Activated CD4-positive, alpha-beta T cell treated with anti-CD3 and anti-CD28 coated beads, Interleukin-10, Interleukin-2, amounts not matched to agents 100 ng/mL and 50 ng/mL, durations not matched to agents 16 hours and 8 hours (primary cell): ENCODE results near the gene ANGPTL2.
A peak's percentile ranks its signal among the peaks of the same experiment; 100 is the strongest.

Experiments
- DNase-seq: peaks from one replicate; pipeline ENCODE4 v3.0.0-alpha.2; 2020

The ANGPTL2 gene

DNA sequence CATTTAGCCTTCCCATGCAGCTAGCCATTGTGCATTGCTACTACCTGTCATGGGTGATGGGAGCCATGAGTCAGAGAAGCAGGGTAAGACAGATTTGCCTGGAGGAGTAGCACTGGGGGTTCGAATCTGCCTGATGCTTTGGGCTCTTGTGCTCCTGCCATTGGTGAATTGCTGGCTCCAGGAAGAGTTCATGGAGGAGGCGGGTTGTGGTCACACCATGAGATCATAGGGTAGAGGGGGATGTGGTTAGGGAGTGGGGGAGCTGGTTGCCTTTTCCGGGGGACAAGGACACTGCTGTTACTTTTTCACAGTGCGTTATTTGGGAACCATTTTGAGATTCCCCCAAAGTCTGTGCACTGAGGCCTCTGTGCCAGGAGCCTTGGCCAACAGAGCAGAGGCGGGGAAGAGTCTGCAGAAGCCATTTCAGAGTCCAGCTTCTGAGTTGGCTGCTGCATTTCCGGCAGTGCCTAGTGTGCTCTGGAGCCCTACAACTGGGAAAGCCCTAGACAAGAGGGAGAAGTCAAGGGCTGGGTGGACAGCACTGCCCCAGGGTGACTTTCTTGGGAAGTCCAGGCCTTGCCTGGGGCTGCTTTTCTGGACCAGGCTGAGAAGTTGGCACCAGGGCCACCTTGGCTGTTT, 6.2 kb downstream of the ANGPTL2 start:
- peak; percentile 23 for DNase-seq

DNA sequence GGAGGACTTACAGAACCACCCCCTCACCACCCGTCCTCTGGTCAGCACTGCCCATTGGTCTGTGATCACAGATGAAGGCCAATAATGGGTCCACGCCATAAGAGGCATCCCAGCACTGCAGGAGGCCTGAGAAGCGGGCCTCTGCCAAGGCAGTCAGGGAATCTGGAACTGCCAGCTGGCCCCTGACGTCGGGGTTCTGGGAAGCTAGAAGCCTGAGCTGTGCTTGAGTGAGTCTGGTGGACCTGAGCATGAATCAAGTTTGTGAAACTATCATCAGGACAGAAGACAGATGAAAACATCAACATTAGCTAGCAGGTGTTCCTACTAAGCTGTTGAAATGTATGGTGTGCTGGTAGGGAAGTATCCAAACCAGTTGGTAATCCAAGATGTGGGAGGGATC, 7.8 kb downstream of the ANGPTL2 start:
- DNase-seq = no peak

DNA sequence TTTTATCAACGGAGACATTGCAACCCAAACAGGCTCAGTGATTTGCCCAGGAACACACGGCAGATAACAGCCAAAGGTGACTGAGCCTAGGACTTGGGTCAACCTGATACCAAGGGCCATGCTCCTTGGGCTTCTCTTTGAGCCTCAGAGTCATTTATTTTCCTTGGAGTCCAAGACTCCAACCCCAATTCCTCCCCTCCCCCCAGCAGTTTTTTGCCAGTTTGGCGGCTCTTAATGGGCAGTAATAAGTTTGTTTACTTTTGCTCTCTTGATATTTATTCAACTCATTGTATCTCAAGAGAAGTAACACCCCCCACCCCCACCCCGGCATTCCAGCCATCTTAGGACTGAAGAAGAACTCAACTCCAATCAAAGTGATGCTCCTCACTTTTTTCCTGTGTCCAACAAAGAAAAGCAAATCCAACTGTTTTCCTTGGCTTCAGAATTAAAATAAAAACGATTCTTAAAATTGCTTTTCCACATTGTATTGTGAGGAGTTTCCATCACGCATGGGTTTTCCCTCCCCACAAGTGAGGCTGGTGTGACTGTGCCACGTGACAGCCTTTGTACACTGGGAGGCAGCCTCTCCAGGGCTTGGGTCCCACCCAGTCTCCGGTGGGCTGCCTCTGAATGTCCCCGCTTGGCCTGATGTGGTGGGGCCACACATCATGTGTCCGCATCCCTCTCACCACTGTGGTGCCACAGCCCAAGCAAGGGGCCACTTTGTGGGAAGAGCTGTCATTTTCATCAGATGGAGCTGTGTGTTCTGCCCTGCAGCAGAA, 9.1 kb downstream of the ANGPTL2 start:
- no peak for DNase-seq

DNA sequence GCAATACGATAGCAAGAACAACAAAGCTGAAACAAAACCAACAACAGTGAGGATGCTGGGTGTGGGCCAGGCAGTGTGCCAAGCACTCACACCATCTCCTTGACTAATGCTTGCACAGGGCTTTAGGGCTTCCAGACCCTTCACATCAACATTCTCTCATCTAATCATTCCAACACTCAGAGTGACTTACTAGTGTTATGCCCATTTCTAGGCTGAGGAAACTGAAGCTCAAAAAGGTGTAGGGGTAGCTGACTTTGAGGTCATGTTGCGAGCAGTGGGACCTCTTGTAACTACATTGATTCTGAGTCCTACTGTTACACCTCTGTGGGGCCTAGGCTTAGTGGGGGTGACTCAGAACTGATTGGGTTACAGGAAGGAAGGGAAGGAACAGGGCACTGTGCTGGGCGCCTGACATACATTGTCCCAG, 9.7 kb downstream of the ANGPTL2 start:
- DNase-seq = no peak

DNA sequence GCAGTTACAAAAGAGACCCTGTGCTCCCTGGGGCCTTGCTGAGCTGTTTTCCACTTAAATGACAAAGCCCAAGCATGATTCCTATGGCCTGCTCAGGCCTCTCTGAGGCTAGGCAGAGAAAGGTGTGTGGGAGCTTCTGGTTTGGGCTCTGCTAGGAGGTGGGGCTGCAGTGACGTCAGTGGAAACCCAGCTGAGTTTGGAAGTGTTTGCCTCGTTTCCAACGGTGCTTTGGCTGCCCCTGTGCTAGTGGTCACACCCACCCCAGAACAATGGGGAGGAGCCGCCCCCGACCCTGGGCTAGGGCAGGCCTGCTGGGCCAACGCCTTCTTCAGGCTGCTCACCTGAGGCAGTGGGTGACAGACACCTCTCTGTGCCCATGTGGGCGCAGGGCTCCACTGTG, 10.4 kb downstream of the ANGPTL2 start:
- DNase-seq = no peak

DNA sequence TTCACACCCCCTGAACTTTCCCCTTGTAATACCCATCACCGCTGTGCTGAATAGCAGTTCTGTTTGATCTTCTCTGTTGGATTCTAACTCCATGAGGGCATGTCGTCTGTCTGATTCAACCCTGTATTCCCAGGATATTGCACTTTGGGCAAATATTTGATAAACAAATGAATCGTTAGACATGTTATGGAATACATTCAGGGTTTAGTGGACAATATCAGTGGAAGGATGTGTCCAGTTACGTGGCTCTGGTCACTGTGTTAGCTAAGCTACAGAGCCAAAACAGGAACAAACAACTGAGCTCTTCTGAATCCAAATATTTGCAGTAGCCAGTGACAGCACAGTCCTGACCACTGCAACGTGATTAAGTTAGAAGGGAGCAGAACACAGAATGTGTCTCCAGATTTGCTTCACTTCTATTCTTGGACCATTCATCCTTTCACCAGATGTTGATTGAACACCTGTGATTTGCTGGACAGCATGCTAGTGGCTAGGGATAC, 13.2 kb downstream of the ANGPTL2 start:
- no peak for DNase-seq

DNA sequence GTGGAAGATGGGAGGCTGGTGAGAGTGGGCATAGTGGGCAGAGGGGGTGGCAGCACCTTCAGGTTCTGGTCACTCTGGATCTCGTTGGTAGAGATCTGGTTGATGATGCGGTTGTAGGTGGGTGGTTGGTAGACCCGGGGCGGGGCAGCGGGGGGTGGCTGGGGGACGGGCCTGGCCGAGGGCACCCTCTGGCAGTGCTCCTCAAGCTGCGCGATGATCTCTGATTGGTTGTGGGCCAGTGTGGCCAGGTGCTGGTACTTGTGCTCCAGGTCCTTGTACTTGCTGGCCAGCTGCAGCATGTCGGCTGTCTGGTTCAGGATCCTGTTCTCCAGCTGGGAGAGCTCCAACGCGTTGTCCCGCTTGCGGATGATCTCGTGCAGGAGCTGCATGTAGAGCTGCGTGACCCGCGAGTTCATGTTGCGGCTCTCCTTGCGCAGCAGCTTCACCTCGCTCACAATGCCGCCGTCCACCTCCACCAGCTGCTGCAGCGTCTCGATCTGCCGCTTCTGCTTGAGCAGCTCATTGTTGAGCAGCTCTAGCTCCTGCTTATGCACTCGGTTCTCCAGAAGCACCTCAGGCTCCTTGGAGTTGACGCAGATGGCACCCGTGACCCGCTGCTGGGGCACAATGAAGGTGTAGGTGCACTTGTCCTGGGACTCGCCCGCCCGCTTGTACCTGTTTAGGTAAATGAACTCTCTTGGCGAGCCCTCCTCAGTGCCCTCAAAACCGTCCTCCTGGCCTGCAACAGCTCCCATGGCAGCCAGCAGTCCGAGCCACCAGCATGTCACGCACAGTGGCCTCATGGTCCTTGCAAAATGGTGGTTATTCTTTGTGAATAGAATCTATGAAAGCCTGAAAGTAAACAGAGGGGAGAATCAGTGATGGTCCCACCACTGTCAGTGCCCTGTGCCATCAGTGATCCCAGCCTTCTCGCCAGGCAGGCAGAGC, 14.2 kb downstream of the ANGPTL2 start:
- no peak for DNase-seq

DNA sequence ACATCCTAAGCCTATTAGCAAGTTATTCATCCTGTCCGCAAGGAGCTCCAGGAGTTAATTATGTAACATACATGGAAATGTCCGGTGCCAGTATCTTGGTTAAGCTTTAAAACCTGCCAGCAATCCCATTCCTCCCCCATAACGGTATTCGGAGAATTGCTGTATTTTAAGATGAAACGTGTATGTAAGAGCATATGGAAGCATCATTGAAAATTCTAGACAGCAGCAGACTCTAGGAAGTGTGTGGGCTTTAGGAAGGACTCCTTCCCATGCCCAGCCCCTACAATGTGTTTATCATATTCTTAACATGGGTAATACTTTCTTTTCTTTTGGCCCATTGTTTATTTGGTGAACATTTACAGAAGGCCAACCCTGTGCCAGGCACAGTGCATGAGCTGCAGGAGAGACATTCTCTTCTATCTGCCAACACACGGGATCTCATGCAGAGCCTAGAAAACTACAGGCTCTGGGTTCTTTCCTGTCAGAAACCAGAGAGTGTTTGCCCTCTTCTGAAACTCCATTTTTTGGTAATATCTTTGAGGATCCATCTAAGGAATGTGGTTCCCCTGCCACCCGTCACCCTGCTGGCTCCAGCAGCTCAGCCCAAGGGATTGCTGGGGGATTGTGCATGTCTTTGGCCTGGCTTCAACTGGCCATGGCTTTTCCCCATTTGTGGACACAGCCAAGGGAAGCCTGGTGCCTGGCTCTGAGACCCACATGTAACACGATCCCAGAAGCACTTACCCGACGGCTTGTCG, 15.1 kb downstream of the ANGPTL2 start:
- no peak for DNase-seq

DNA sequence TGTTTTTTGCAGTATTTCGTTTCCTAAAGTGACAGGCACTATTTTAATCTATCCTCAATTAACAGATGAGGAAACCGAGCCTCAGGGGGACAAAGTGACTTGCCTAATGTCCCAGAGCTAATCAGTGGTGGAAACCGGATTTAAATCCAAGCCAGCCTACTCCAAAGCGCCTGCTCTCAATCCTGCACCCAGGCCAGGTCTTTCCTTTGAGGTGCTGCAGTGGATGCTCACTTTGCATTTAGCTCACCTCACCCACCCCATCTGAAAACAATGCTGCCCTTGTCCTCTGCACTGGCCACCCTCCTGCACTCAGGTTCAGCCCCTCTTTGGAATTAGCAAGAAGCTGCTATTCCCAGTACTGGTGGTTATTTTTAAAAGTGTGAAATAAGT, 16.0 kb downstream of the ANGPTL2 start:
- no peak for DNase-seq

DNA sequence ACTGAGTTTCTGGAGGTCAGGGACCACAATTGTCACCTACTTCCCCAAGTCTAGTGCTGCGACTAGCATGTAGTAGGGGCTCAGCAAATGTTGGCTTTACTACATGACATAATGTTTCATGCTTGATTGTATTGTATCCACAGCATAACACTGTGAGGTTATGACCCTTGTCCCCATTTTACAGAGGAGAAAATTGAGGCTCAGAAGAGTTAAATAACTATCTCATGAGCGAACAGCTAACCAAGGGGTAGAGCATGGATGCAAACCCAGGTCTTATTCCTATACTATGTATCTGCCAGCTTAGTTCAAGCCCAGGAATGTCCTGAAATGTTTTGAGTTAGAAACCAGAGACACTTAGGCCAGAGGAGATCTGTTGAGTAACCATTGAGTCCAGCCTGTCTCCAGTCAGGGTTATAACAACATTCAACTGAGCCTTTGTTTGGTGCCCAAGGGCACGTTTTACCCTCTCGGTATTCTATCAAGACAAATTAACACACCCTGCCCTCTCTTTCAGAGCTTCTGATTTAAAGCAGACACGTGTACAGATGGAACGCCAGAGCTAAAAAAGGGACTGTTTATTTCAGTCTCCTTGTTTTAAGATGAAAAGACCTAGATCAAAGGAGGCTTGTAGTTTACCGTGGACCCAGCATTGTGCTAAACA, 16.5 kb downstream of the ANGPTL2 start:
- DNase-seq = no peak

DNA sequence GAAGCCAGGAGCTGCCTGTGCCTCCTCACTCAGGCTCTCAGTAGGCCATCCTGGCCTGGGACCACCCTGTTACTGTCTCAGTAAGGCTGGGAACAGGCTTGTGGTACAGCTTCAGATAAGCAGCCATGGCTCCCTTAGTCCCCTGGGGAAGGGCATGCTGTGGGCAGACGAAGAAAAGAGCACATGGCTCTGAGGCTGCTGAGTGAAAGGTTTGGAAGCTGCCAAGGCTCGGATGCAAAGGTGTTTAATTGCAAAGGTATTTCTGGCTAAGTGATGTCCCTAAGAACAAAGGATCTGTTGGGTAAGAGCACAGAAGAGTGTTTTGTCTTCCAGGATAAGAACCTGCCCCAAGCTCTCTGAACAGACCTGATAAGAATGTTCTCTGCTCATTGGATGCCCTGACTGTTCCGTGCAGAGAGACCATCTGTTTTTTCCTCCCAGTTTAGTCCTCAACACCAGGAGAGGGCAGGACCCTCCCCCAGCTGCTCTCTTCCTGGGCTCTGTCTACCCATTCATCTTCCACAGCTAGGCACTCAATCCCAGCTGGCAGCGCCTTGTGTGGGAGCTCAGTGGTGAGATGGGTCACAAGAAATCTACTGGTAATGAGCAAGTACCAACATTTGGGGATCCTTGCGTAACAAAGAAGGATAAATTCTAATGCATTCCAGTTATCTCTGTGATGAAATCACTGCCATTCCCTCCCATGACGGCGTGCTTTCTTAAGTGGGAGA, 17.7 kb downstream of the ANGPTL2 start:
- DNase-seq = no peak

DNA sequence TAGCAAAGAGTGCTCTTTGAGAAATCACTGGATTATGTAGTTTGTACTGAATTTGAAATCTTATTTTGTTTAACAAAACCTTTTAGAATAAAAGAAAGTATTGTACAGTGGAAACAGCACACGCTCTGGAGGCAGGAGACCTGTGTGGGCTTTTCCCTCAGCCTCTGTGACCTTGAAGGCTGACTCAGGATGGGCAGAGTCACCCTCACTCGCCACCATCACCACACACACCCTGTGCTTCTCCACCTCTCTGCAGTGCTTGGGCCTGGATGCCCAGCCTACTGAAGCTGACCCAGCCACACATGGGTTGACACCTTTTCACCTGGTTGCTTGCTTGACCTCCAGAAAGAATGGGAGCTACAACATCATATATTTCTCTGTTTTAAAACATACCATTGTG, 19.6 kb downstream of the ANGPTL2 start:
- no peak for DNase-seq

DNA sequence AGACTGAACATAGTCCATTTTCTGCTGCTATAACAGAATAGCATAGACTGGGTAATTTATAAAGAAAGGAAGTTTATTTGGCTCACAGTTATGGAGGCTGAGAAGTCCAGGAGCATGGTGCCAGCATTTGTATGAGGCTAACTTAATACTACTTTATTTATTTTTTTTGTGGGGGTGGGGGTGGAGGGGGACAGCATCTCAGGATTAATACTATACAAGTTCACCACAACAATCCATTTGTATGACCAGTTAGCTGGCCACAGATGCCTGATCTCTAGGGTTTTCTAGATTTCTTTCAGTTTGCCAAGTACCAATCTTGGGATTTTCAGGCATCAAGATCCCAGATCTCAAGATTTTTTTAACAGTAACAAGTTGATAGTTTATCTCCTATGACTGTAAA, 20.3 kb downstream of the ANGPTL2 start:
- DNase-seq = no peak

DNA sequence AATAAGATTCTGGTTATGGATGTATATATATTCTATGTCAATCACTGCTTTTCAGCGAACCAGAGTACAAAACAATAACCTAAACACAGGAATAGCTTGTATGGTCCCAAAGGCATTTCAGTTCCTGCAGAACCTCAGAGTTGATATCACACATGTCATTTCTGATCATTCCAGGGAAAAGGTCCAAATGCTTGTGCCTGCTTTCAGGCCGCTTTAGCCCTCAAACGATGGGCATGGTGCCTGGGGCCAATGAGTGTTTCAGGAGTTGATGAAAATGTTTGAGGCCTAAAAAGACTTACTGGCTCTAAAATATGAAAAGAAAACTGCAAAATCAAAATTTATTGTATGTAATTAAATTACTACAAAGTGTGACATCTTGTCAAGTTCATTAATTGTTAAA, 22.8 kb downstream of the ANGPTL2 start:
- no peak for DNase-seq

DNA sequence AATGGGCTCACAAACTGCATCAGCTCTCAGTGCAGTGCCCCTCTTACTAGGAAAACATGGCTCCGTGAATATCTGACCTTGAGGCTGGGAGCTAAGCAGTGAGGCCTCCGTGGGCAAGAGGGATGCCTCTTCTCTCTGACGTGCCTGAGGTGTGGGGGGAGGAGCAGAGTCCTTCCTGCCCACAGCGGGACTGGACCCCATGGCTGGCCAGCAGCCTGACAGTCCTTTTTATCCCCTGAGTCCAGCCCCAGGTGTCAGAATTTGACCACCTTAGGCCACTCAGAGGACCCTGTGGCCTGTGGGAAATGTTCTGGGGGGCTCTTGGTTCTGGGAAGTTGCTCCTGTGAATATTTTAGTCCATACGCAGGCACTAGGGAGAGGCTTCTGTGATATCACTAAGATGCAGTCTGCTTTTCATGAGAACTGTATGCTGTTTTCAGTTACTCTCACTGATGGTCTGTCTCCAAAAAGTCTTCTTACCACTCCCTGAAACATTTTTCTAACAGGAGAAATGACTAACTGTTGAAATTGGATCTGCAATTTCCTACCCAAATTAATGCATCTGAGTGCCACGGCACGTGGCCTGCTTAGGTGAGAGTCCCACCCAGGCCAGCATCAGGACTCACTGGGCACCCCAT, 23.4 kb downstream of the ANGPTL2 start:
- DNase-seq = no peak

DNA sequence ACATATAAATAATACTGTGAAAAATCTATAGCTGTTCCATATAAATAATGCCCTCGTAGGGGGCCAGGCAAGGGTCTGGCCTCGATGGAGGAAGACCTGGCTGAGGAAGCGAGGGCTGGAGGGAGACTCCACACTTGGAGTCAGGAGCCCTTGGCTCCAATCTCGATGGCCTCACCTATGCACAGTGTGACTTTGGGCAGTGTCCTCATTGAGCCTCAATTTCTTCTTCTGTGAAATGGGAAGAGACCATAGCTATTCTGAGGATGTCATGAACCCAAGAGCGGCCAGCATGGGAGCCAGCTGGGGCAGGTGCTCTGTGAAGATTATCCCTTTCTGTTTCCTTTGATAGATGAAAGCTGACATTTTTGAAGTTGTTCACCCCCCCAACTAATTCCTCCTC, 24.8 kb downstream of the ANGPTL2 start:
- DNase-seq = no peak

DNA sequence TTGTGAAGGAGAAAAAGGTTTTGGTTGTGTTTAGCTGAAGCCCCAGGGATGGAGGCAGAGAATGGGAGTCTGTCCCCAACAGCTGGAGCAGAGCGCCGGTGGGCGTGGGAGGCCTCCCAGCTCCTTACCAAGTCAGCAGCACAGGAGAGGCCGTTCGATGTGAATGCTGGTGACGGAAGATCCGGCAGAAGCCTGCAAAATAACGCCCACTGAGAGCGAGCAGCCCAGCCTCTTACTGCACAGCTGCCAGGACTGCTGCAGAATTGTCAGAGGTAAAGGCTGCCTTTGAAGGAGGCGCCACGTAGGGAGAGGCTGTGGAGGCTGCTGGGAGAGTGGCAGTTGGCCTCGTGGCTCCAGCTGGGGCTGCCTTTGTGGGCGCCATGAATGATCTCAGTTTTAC, 26.2 kb downstream of the ANGPTL2 start:
- DNase-seq = no peak

DNA sequence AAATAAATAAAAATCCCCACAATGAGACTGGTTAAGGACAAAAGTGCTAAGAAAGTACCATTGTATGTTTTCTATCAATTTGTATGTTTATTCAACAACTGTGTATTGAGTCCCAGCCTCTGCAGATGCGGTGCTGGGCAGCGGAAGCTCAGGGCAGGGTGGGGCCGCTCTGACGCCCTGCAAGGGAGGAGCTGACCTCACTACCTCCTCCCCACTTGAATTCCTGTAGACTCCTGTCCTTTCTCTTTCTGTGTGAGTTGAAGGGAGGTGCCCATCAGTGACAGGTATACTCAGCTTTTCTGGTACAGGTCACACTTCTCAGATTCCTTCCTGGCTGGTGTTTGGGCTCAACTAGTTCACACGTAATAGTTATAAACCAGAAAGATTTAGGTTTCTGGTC, 27.0 kb downstream of the ANGPTL2 start:
- no peak for DNase-seq

DNA sequence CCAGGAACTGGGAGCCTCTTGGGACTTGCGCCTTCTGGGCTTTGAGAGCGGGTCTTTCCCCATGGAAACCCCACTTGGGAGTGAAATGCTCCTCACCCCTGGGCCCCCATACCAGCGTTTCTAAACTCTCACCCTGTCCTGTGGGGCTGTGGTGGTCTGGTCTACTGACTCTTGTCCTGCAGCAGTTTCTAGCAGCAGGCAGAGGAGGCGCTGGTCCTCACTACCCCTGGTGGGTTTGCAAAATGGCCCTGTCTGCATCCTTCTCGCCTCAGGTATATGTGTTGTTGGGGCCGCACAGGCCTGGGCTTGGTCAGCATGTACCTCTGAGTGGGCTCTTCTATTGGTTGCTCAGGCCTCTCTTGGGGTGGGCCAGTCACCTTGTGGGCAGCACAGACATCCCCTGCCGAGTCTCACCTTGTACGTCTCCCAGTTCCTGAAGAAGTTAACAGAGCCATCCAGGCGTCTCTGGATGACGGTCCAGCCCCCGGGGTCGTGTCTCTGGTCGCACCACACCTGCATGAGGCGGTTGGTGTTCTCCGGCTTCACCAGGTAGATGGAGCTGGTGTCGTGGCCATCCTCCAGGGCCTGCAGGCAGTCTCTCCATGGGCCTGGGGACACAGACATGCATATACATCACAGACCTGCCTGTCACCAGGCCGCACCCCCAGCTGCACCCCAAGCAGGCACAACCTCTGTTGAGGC, 29.0 kb downstream of the ANGPTL2 start:
- DNase-seq = no peak

DNA sequence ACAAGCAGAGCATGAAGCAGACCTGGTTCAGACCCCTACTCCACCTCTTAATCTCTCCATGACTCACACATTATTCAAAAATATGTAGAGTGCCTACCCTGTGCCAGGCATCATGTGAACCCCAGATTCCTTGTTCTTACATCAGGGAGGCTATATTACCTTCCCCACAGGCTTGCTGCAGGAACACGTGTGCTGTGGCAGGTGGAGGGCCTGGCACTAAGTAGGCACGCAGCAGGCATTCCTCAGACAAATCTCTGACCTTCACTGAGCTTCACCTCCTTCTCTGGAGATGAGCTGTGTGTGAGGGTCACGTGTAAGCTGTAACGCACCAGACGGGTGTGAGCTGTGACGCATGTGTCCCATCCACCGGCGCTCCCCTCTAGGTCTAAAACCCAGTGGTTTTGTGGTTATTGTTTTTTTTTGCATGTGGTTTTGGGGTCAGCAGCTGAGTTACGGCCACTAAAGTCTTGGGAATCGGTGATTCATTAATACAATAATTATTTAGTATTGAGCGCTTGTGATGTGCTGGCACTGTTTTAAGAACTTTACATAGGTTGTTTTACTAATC, 30.3 kb downstream of the ANGPTL2 start:
- no peak for DNase-seq
